Prostate gland (tissue), 2 donors: Measurements from ENCODE around the gene ALOX12.

Experiments
- CTCF ChIP-seq, 4 experiments: fragments of 200-600 bp in 2 of 4; fragments of 450-650 bp in 2 of 4; sonication (generic) in 2 of 4; IDR thresholded peaks; 1 replicate in 3 of 4; 2 replicates in 1 of 4; pipeline ENCODE4 v1.5.1; 2016 to 2019; ENCODE audit warnings: antibody characterized with exemption in 4 of 4, mild to moderate bottlenecking in 2 of 4, moderate library complexity in 2 of 4
- POLR2A ChIP-seq: fragments of 450-650 bp; IDR thresholded peaks from one replicate; pipeline ENCODE4 v1.6.1; 2016; ENCODE audit warnings: antibody characterized with exemption, mild to moderate bottlenecking
- POLR2AphosphoS5 ChIP-seq: sonication (generic); formaldehyde crosslinking; IDR thresholded peaks from one replicate; pipeline ENCODE4 v1.6.1; 2017; ENCODE audit warnings: antibody characterized with exemption

DNA sequence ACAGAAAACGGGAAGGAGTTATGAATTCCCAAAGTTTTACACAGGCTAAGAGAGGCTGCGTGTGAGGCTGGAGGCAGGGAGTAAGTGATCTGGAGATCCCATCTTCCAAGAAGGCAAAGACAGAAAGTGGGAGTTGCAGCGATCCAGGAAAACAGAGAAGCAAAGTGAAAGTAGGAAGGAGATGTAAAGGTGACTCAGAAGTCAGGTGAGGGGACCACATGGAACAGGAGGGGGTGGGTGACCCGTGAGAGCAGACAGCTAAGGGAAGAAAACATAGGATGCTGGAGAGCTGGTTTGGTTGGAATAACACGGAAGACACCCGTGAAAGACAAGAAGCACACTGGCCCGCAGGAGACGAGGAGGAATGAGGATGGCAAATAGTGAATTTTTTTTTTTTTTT lies 1.3 kb downstream of the ALOX12 start:
- no peak for TF ChIP-seq CTCF (IDR thresholded peaks at IDR 0.05)
- no peak for TF ChIP-seq POLR2A
- no peak for TF ChIP-seq POLR2AphosphoS5
